GM23338 (cell line): ENCODE data around the gene PORCN. TPM values are rescaled to one million over a fixed set of nuclear protein-coding genes. Genes with fewer than 3 reads are reported as not detected.
A peak's percentile ranks its signal among the peaks of the same experiment; 100 is the strongest.

Source experiments
- ATAC-seq: fragments of 200-7000 bp; cut with Tn5 transposase; 3 replicates; pipeline ENCODE4 v1.9.1; 2020
- DNase-seq: peaks from one replicate; pipeline ENCODE4 v3.0.0-alpha.2; 2015; ENCODE audit warnings: low spot score
- H2AFZ ChIP-seq: fragments of 200-600 bp; sonication (generic); 2 replicates; pipeline ENCODE4 v1.8.0; 2016; ENCODE audit warnings: antibody characterized with exemption, mild to moderate bottlenecking, moderate library complexity
- H3F3A ChIP-seq: fragments of 200-600 bp; sonication (generic); replicated peaks from 2 replicates; pipeline ENCODE4 v1.8.0; 2017; ENCODE audit warnings: antibody characterized with exemption, mixed run types, low read depth
- H3K27ac ChIP-seq: fragments of 200-600 bp; sonication (generic); 2 replicates; pipeline ENCODE4 v1.6.1; 2016; ENCODE audit warnings: low read depth
- H3K27me3 ChIP-seq: fragments of 200-600 bp; sonication (generic); 2 replicates; pipeline ENCODE4 v1.8.0; 2016; ENCODE audit warnings: mild to moderate bottlenecking, mixed run types, moderate library complexity; ENCODE audit not compliant: insufficient read depth
- H3K36me3 ChIP-seq: fragments of 200-600 bp; sonication (generic); 2 replicates; pipeline ENCODE4 v1.8.0; 2016; ENCODE audit warnings: mild to moderate bottlenecking; ENCODE audit not compliant: insufficient read depth
- H3K4me1 ChIP-seq: fragments of 200-600 bp; sonication (generic); 2 replicates; pipeline ENCODE4 v1.8.0; 2016; ENCODE audit warnings: mild to moderate bottlenecking, moderate library complexity; ENCODE audit not compliant: insufficient read depth
- H3K4me2 ChIP-seq: fragments of 200-600 bp; sonication (generic); 2 replicates; pipeline ENCODE4 v1.7.1; 2017; ENCODE audit warnings: mixed run types
- H3K4me3 ChIP-seq: fragments of 200-600 bp; sonication (generic); 2 replicates; pipeline ENCODE4 v1.6.1; 2016; ENCODE audit warnings: mixed run types
- H3K79me2 ChIP-seq: fragments of 200-600 bp; sonication (generic); replicated peaks from 2 replicates; pipeline ENCODE4 v1.8.0; 2017; ENCODE audit warnings: mild to moderate bottlenecking; ENCODE audit not compliant: insufficient read depth
- H3K9me2 ChIP-seq: fragments of 200-600 bp; sonication (generic); 2 replicates; pipeline ENCODE4 v1.8.0; 2017; ENCODE audit not compliant: insufficient read depth
- H4K20me1 ChIP-seq: fragments of 200-600 bp; sonication (generic); replicated peaks from 2 replicates; pipeline ENCODE4 v1.8.0; 2017; ENCODE audit warnings: mild to moderate bottlenecking; ENCODE audit not compliant: insufficient read depth
- H3K27ac Mint-ChIP-seq: 2 replicates; pipeline ENCODE4 v1.8.0; 2020; ENCODE audit warnings: inconsistent platforms, mild to moderate bottlenecking, moderate library complexity, mixed read lengths
- H3K27me3 Mint-ChIP-seq: 3 replicates; pipeline ENCODE4 v1.8.0; 2022; ENCODE audit warnings: low read depth, mild to moderate bottlenecking, moderate library complexity, mixed read lengths, inconsistent platforms; ENCODE audit not compliant: insufficient read depth, poor library complexity
- H3K36me3 Mint-ChIP-seq: 3 replicates; pipeline ENCODE4 v1.8.0; 2021; ENCODE audit warnings: low read depth, mild to moderate bottlenecking, inconsistent platforms, moderate library complexity, mixed read lengths
- H3K4me1 Mint-ChIP-seq: 3 replicates; pipeline ENCODE4 v1.8.0; 2020; ENCODE audit warnings: mild to moderate bottlenecking, inconsistent platforms, mixed read lengths
- H3K4me3 Mint-ChIP-seq: 3 replicates; pipeline ENCODE4 v1.8.0; 2021; ENCODE audit warnings: moderate library complexity, mild to moderate bottlenecking, inconsistent platforms, mixed read lengths
- H3K9me3 Mint-ChIP-seq: 3 replicates; pipeline ENCODE4 v1.8.0; 2020; ENCODE audit warnings: moderate library complexity, mild to moderate bottlenecking, inconsistent platforms, mixed read lengths
- CREB1 ChIP-seq: fragments of 250-450 bp; sonication (Bioruptor Pico); IDR thresholded peaks from 2 replicates; pipeline ENCODE4 v1.5.0; 2020; ENCODE audit warnings: low read depth, mild to moderate bottlenecking, moderate library complexity
- CTCF ChIP-seq, 2 experiments: fragments of 200-600 bp in 1 of 2; sonication (generic) in 1 of 2; conservative IDR thresholded peaks; 2 replicates each; pipeline versions ENCODE4 v1.5.1 to v1.6.1; 2016 to 2017; ENCODE audit warnings: antibody characterized with exemption in 2 of 2, low read depth in 2 of 2, mild to moderate bottlenecking in 2 of 2, moderate library complexity in 1 of 2
- ETS1 ChIP-seq: IDR thresholded peaks from 2 replicates; pipeline ENCODE4 v1.6.1; 2016; ENCODE audit warnings: antibody characterized with exemption
- EZH2 ChIP-seq: fragments of 200-600 bp; sonication (generic); IDR thresholded peaks from one replicate; pipeline ENCODE4 v1.8.0; 2017; ENCODE audit warnings: antibody characterized with exemption, mild to moderate bottlenecking, low read depth; ENCODE audit not compliant: unreplicated experiment
- EZH2phosphoT487 ChIP-seq: fragments of 200-600 bp; sonication (generic); IDR thresholded peaks from one replicate; pipeline ENCODE4 v1.8.1; 2018; ENCODE audit warnings: antibody characterized with exemption; ENCODE audit not compliant: unreplicated experiment
- JUNB ChIP-seq: IDR thresholded peaks from one replicate; pipeline ENCODE4 v1.6.1; 2016; ENCODE audit warnings: antibody characterized with exemption; ENCODE audit not compliant: unreplicated experiment
- NANOG ChIP-seq: IDR thresholded peaks from 2 replicates; pipeline ENCODE4 v1.6.1; 2016; ENCODE audit warnings: antibody characterized with exemption, borderline replicate concordance
- POLR2AphosphoS5 ChIP-seq: IDR thresholded peaks from 2 replicates; pipeline ENCODE4 v1.6.1; 2016; ENCODE audit warnings: antibody characterized with exemption, low read depth
- REST ChIP-seq: IDR thresholded peaks from one replicate; pipeline ENCODE4 v1.6.1; 2018; ENCODE audit warnings: antibody characterized with exemption; ENCODE audit not compliant: unreplicated experiment
- STAT1 ChIP-seq: IDR thresholded peaks from one replicate; pipeline ENCODE4 v1.6.1; 2016; ENCODE audit warnings: antibody characterized with exemption; ENCODE audit not compliant: unreplicated experiment
- ZNF114 ChIP-seq: fragments of 250-450 bp; sonication (Bioruptor Pico); IDR thresholded peaks from 2 replicates; pipeline ENCODE4 v1.5.0; 2020; ENCODE audit warnings: mild to moderate bottlenecking, moderate library complexity
- ZNF331 ChIP-seq: fragments of 250-450 bp; sonication (Bioruptor Pico); IDR thresholded peaks from 2 replicates; pipeline ENCODE4 v1.5.0; 2020; ENCODE audit warnings: low read depth, mild to moderate bottlenecking, moderate library complexity
- ZNF462 ChIP-seq: fragments of 250-450 bp; sonication (Bioruptor Pico); IDR thresholded peaks from 2 replicates; pipeline ENCODE4 v1.5.0; 2020; ENCODE audit warnings: mild to moderate bottlenecking, moderate library complexity
- polyA plus RNA-seq: library from polyadenylated mRNA; unstranded; fragments of >200 nt; fragmentation: Nextera tagmentation; extraction: Ambion mirVana; gene quantifications from 2 replicates; pipeline ENCODE4 v1.2.1, GENCODE V29; 2016
- total RNA-seq: library from RNA; depleted of rRNA; stranded (reverse); fragments of >200 nt; shearing (Covaris generic); gene quantifications from 2 replicates; pipeline ENCODE4 v1.2.3, GENCODE V29; 2014

PORCN gene
- total and polyA plus RNA-seq, 2 experiments from 2014 or later: 19.4 to 28.5 TPM

GRCh38 chrX:48509619-48510018 lies 827 bp downstream of the PORCN start:
- Histone ChIP-seq H3K27ac (no peak overlapping the region), H3K4me1 (no peaks in the 10 kb centered on the region), H3K4me2 (peak overlapping the region; percentile 79), H3K9me2 (no peaks in the 10 kb centered on the region), H3K79me2 (no peaks in the 10 kb centered on the region), H3K4me3 (peak overlapping the region; percentile 75), H2AFZ (no peak overlapping the region), H3K36me3 (no peaks in the 10 kb centered on the region), H3K27me3 (no peaks in the 10 kb centered on the region), H4K20me1 (no peaks in the 10 kb centered on the region), H3F3A (no peaks in the 10 kb centered on the region)
- Mint-ChIP-seq H3K4me1 (peaks cover 3% of the 10 kb centered on the region; the same call in 1 of the 3 replicates), H3K27ac (no peak overlapping the region), H3K9me3 (no peaks in the 10 kb centered on the region), H3K36me3 (peaks cover 2% of the 10 kb centered on the region; the same call in 2 of the 3 replicates), H3K4me3 (peak overlapping the region; percentile 87), H3K27me3 (peaks cover 11% of the 10 kb centered on the region)
- ATAC-seq (no peak), DNase-seq (peak; percentile 7)
- TF ChIP-seq NANOG (no peak), CTCF (conservative IDR thresholded peaks at IDR 0.05; ENCODE audit: low read depth in 2 of 2) (no peak), JUNB (no peak), POLR2AphosphoS5 (no peak), CREB1 (CRISPR knock-in tag) (no peak), ZNF114 (CRISPR knock-in tag) (no peak), REST (no peak), ZNF462 (no peak), ETS1 (no peak), EZH2phosphoT487 (no peak), STAT1 (no peak), ZNF331 (no peak), EZH2 (no peak)
